DMS53 (cell line): ENCODE results near the gene AIG1.
"Not testable (repeated sequence)": the region's sequence is repeated elsewhere in the genome, so short reads cannot be mapped to it uniquely, and the experiment has no call there.

Experiments used
- DNase-seq: peaks from one replicate; lab custom pipeline; 2025; lab: John Stamatoyannopoulos, UW

Gene AIG1

GRCh38 chr6:143127941-143128680 is 67.4 kb downstream of the AIG1 start:
- no peak for DNase-seq

GRCh38 chr6:143128681-143129015 is 68.0 kb downstream of the AIG1 start:
- DNase-seq, result no peak

- DNase-seq, result no peak
Measured at GRCh38 chr6:143130928-143131327, 70.2 kb downstream of the AIG1 start.

- no peak for DNase-seq
Measured at GRCh38 chr6:143135325-143135724, 74.6 kb downstream of the AIG1 start.

GRCh38 chr6:143135797-143136561 is 75.3 kb downstream of the AIG1 start:
- no peak for DNase-seq

GRCh38 chr6:143136647-143137046 is 76.0 kb downstream of the AIG1 start:
- DNase-seq, result peak; percentile 3

- DNase-seq, result no peak
Measured at GRCh38 chr6:143139239-143139784, 78.6 kb downstream of the AIG1 start.

- not testable (repeated sequence) for DNase-seq
Measured at GRCh38 chr6:143139884-143140283, 79.2 kb downstream of the AIG1 start.

GRCh38 chr6:143140767-143141166 is 80.1 kb downstream of the AIG1 start:
- DNase-seq, result no peak

GRCh38 chr6:143141442-143141841 is 80.8 kb downstream of the AIG1 start:
- DNase-seq, result no peak

GRCh38 chr6:143146186-143146851 is 85.6 kb downstream of the AIG1 start:
- no peak for DNase-seq

- no peak for DNase-seq
Measured at GRCh38 chr6:143149771-143150170, 89.1 kb downstream of the AIG1 start.

- DNase-seq, result no peak
Measured at GRCh38 chr6:143150281-143150680, 89.6 kb downstream of the AIG1 start.

- no peak for DNase-seq
Measured at GRCh38 chr6:143151381-143151780, 90.7 kb downstream of the AIG1 start.

GRCh38 chr6:143155681-143156080 is 95.0 kb downstream of the AIG1 start:
- no peak for DNase-seq

- no peak for DNase-seq
Measured at GRCh38 chr6:143157131-143157530, 96.4 kb downstream of the AIG1 start.

- no peak for DNase-seq
Measured at GRCh38 chr6:143158113-143158581, 97.5 kb downstream of the AIG1 start.

GRCh38 chr6:143159001-143159400 is 98.3 kb downstream of the AIG1 start:
- no peak for DNase-seq

- no peak for DNase-seq
Measured at GRCh38 chr6:143160015-143160414, 99.3 kb downstream of the AIG1 start.

GRCh38 chr6:143160439-143161220 is 99.9 kb downstream of the AIG1 start:
- DNase-seq, result no peak

- DNase-seq, result no peak
Measured at GRCh38 chr6:143163621-143164020, 102.9 kb downstream of the AIG1 start.
